CD8-positive, alpha-beta memory T cell (primary cell): ENCODE measurements around the gene AMN. TPM values are rescaled to one million over a fixed set of nuclear protein-coding genes. Genes with fewer than 3 reads are reported as not detected.
A peak's percentile ranks its signal among the peaks of the same experiment; 100 is the strongest.
"Not testable (repeated sequence)": the region's sequence is repeated elsewhere in the genome, so short reads cannot be mapped to it uniquely, and the experiment has no call there.

Source experiments
- CTCF ChIA-PET: fragments of 350-600 bp; sonication (Branson Sonifier 250); formaldehyde crosslinking; loops from one replicate; lab custom pipeline; 2021; ENCODE audit warnings: antibody characterized with exemption; lab: Charles Lee
- POLR2A ChIA-PET: fragments of 350-600 bp; sonication (Branson Sonifier 250); formaldehyde crosslinking; loops from one replicate; lab custom pipeline; 2021; ENCODE audit warnings: antibody characterized with exemption; lab: Charles Lee
- DNase-seq, 5 donors: peaks; one replicate each; pipeline versions ENCODE4 v3.0.0 to v3.0.0-alpha.2; 2020 to 2022; ENCODE audit warnings: mixed read lengths in 1 of 5
- H3K27ac ChIP-seq: one replicate; pipeline ENCODE4 v1.7.0; 2013; ENCODE audit warnings: low read depth, mild to moderate bottlenecking, low read length, moderate library complexity
- H3K27me3 ChIP-seq: 2 replicates; pipeline ENCODE4 v1.7.0; 2013; ENCODE audit warnings: low read length, mild to moderate bottlenecking; ENCODE audit not compliant: insufficient read depth, poor library complexity, severe bottlenecking
- H3K36me3 ChIP-seq: 2 replicates; pipeline ENCODE4 v1.7.0; 2013; ENCODE audit warnings: mild to moderate bottlenecking, low read length, moderate library complexity; ENCODE audit not compliant: insufficient read depth
- H3K4me1 ChIP-seq: 2 replicates; pipeline ENCODE4 v1.7.0; 2013; ENCODE audit warnings: mild to moderate bottlenecking, low read length, moderate library complexity; ENCODE audit not compliant: insufficient read depth
- H3K4me3 ChIP-seq: 2 replicates; pipeline ENCODE4 v1.7.0; 2013; ENCODE audit warnings: mild to moderate bottlenecking, low read length
- H3K9me3 ChIP-seq: 2 replicates; pipeline ENCODE4 v1.7.0; 2013; ENCODE audit warnings: mild to moderate bottlenecking, low read length
- H3K27ac Mint-ChIP-seq, 8 donors: one replicate each; pipeline ENCODE4 v1.8.0; 2020 to 2021; ENCODE audit warnings: mixed read lengths in 8 of 8, mild to moderate bottlenecking in 6 of 8, inconsistent platforms in 3 of 8, moderate library complexity in 3 of 8
- H3K27me3 Mint-ChIP-seq, 2 donors: one replicate each; pipeline ENCODE4 v1.8.0; 2020 to 2021; ENCODE audit warnings: mixed read lengths in 2 of 2, mild to moderate bottlenecking in 1 of 2, moderate library complexity in 1 of 2
- H3K36me3 Mint-ChIP-seq, 3 donors: one replicate each; pipeline ENCODE4 v1.8.0; 2020 to 2021; ENCODE audit warnings: mixed read lengths in 3 of 3, inconsistent platforms in 1 of 3, mild to moderate bottlenecking in 1 of 3
- H3K4me1 Mint-ChIP-seq, 3 donors: one replicate each; pipeline ENCODE4 v1.8.0; 2020 to 2021; ENCODE audit warnings: mixed read lengths in 3 of 3, inconsistent platforms in 1 of 3, mild to moderate bottlenecking in 1 of 3
- H3K4me3 Mint-ChIP-seq, 7 donors: one replicate each; pipeline ENCODE4 v1.8.0; 2020 to 2021; ENCODE audit warnings: mixed read lengths in 7 of 7, mild to moderate bottlenecking in 6 of 7, moderate library complexity in 4 of 7, inconsistent platforms in 2 of 7
- H3K9me3 Mint-ChIP-seq, 5 donors: one replicate each; pipeline ENCODE4 v1.8.0; 2020 to 2022; ENCODE audit warnings: mixed read lengths in 5 of 5, mild to moderate bottlenecking in 3 of 5, moderate library complexity in 2 of 5, inconsistent platforms in 1 of 5
- polyA plus RNA-seq: library from polyadenylated mRNA; unstranded; fragments of 300-500 nt; fragmentation: Illumina TruSeq; gene quantifications from one replicate; pipeline ENCODE4 v1.2.3, GENCODE V29; 2021
- total RNA-seq, 2 experiments: library from RNA; stranded (reverse); gene quantifications; one replicate each; pipeline ENCODE4 v1.2.3, GENCODE V29; 2021

AMN gene
- total and polyA plus RNA-seq, 3 experiments from 2014 or later, result 0.66 to 1.6 (median 0.75) TPM

DNA sequence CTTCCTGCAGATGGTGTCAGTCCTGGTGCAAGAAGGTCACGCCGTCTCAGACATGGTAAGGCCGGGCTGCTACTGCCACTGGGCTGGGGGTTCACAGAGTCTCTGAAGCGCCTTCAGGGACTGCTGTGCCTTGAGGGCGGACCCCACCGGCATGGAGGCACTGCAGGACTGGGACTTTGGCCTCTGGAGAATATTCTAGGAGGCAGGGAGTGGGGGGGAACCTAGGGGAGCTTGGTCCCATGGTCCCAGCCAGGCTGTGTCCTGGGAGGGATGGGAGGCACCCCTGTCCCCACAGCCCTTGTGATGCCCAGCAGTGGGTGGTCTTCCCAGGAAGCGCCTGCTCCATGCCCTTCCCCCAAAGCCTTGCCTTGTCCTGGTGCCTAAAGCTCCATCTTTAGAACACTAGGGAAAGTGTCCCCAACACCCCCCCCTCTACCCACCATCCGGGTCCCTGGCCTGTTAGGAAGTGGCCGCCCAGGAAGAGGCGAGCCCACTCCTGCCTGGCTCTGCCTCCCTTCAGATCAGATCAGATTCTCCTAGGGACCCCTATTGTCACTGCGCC lies 1.5 kb downstream of the AMN start:
- Histone ChIP-seq H3K36me3 (no peaks in the 10 kb centered on the region), H3K27ac (no peak overlapping the region), H3K4me1 (peaks cover 20% of the 10 kb centered on the region), H3K27me3 (no peaks in the 10 kb centered on the region), H3K4me3 (no peak overlapping the region), H3K9me3 (no peaks in the 10 kb centered on the region)
- Mint-ChIP-seq H3K4me3 (peak overlapping the region in 4 of 7 donors; percentile 21 to 80 (median 44)), H3K27ac (no peak overlapping the region), H3K4me1 (peaks cover 5 to 33% (median 9%) of the 10 kb centered on the region in 3 donors), H3K9me3 (no peaks in the 10 kb centered on the region), H3K36me3 (no peaks in the 10 kb centered on the region), H3K27me3 (peaks cover 4 to 17% of the 10 kb centered on the region in 2 donors)
- ChIA-PET POLR2A (no interaction called here), CTCF (no interaction called here)
- no peak for DNase-seq

DNA sequence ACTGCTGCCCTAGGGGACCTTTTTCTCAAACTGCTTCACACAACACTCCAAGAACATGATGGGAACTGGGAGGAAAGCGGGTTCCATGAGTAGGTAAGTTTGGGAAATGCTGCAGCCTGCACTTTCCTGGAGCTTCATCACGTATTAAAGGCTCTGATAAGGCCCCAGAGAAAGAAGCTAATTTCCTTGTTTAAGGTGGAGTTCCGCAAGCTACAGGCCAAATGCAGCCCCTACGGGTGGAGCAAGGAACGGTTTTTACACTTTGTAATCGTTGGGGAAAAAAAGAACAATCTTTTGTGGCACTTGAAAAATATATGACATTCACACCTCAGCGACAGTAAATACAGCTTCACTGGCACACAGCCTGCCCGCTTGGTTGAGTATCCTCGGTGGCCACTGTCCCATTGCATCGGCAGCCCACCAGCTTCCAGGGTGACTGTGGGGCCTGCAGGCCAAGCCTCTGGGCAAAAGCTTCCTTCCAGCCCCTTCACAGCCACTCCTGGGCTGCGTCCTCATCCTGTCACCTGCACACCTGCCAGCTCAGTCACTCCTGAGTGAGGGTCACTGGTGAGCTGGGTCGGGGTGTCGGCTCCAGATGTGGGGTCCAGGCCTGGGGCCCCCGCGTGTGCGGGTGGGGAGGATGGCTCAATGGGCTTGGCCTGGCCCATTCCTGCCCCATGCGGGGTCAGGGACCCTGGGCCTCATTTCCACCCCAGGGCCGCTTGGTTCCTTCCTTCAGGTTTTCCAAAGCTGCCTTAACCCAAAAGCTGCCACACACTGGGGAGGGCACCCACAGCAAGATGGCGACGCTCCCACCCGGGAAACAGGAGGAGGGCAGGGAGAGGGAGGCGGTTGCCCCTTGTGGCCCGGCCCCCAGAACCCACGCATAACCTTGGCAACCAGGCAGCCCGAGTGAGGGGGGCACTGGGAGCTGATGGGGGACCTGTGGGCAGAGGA lies 2.4 kb downstream of the AMN start:
- H3K27ac Mint-ChIP-seq, result no peak overlapping the region
- ChIA-PET CTCF (no interaction called here), POLR2A (interaction anchor here (0.6 kb wide), 1 partner anchor 12 kb away, joined by 6 read pairs; no protein-coding TSS in a partner anchor)
- no peaks in the 10 kb centered on the region for H3K9me3 Mint-ChIP-seq
- DNase-seq, result no peak
- peaks cover 4 to 17% of the 10 kb centered on the region in 2 donors for H3K27me3 Mint-ChIP-seq
- Histone ChIP-seq H3K36me3 (no peaks in the 10 kb centered on the region), H3K4me1 (peaks cover 26% of the 10 kb centered on the region), H3K27me3 (no peaks in the 10 kb centered on the region), H3K9me3 (no peaks in the 10 kb centered on the region), H3K4me3 (no peak overlapping the region), H3K27ac (no peak overlapping the region)
- no peaks in the 10 kb centered on the region for H3K36me3 Mint-ChIP-seq
- H3K4me1 Mint-ChIP-seq, result peaks cover 5 to 37% (median 9%) of the 10 kb centered on the region in 3 donors
- H3K4me3 Mint-ChIP-seq, result peak overlapping the region in 2 of 7 donors; percentile 21 to 55

DNA sequence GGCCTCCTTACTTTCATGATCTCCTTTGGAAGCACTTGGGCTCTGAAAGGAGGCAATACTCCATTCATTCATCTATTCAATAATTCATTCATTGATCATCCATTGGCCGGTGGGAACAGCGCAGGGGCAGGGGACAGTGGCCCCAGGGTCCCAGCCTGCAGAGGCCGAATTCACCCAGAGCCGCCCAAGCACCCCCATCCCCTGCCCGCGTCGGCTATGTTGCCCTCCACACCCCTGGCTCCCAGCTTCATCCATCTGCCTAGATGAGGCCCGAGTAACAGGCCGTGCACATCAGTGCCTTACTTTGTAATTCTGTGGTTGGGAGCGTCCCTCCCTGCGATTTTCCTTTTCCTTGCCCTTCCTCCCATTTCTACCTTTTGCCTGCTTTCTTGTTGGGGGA lies 3.2 kb downstream of the AMN start:
- ChIA-PET CTCF (no interaction called here), POLR2A (interaction anchor here (0.6 kb wide), 1 partner anchor 13 kb away, joined by 6 read pairs; no protein-coding TSS in a partner anchor)
- Mint-ChIP-seq H3K27me3 (peaks cover 4 to 17% of the 10 kb centered on the region in 2 donors), H3K4me3 (peak overlapping the region in 2 of 7 donors; percentile 12 to 24), H3K36me3 (no peaks in the 10 kb centered on the region), H3K27ac (no peak overlapping the region), H3K9me3 (no peaks in the 10 kb centered on the region), H3K4me1 (peaks cover 5 to 37% (median 9%) of the 10 kb centered on the region in 3 donors)
- Histone ChIP-seq H3K4me1 (peaks cover 26% of the 10 kb centered on the region), H3K36me3 (no peaks in the 10 kb centered on the region), H3K27me3 (no peaks in the 10 kb centered on the region), H3K9me3 (no peaks in the 10 kb centered on the region), H3K27ac (no peak overlapping the region), H3K4me3 (no peak overlapping the region)
- DNase-seq, result no peak

DNA sequence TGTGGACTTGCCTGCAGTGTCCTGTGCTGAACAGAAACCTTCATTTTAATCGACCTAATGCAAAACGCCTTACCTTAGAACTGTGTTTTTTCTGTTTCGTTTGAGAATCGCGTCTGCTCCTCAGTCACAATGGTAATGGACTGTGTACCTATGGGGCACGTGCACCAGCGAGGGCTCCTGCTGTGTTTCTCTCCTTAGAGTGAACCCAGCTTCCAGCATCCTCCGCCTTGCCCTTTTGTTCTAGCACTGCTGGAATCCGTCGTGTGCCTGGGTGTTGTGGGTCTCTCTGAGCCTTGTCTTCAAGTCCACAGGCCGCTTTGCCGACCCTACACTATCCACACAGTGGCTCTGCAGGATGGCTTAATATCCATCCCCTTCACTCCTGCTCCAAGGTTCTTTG lies 3.6 kb downstream of the AMN start:
- no peaks in the 10 kb centered on the region for H3K36me3 ChIP-seq
- H3K4me1 Mint-ChIP-seq, result peaks cover 5 to 37% (median 9%) of the 10 kb centered on the region in 3 donors
- peak overlapping the region in 2 of 7 donors; percentile 12 to 24 for H3K4me3 Mint-ChIP-seq
- no peak for DNase-seq
- H3K27me3 ChIP-seq, result peaks cover under 1% of the 10 kb centered on the region
- H3K4me1 ChIP-seq, result peaks cover 26% of the 10 kb centered on the region
- H3K9me3 ChIP-seq, result no peaks in the 10 kb centered on the region
- H3K36me3 Mint-ChIP-seq, result no peaks in the 10 kb centered on the region
- ChIA-PET CTCF (no interaction called here), POLR2A (no interaction called here)
- H3K9me3 Mint-ChIP-seq, result no peaks in the 10 kb centered on the region
- no peak overlapping the region for H3K4me3 ChIP-seq
- H3K27ac Mint-ChIP-seq, result no peak overlapping the region
- H3K27ac ChIP-seq, result no peak overlapping the region
- H3K27me3 Mint-ChIP-seq, result peaks cover 4 to 17% of the 10 kb centered on the region in 2 donors

DNA sequence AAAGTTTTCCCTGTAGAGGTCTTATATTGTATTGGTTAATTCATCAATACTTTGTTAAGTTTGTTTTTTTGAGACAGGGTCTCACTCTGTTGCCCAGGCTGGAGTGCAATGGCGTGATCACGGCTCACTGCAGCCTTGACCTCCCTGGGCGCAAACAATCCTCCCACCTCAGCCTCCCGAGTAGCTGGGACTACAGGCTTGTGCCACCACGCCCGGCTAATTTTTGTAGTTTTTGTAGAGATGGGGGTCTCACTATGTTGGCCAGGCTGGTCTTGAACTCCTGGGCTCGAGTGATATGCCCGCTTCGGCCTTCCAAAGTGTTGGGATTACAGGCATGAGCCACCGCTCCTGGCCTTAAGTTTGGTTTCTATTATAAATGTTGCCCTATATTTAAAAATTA lies 4.4 kb downstream of the AMN start:
- H3K4me1 ChIP-seq, result peaks cover 26% of the 10 kb centered on the region
- H3K27ac Mint-ChIP-seq, H3K4me3 ChIP-seq, DNase-seq, CTCF ChIA-PET, H3K9me3 ChIP-seq, H3K27me3 ChIP-seq, H3K36me3 Mint-ChIP-seq, POLR2A ChIA-PET, H3K36me3 ChIP-seq, H3K9me3 Mint-ChIP-seq, H3K27ac ChIP-seq: not testable (repeated sequence)
- H3K27me3 Mint-ChIP-seq, result peaks cover 4 to 22% of the 10 kb centered on the region in 2 donors
- peaks cover 5 to 37% (median 9%) of the 10 kb centered on the region in 3 donors for H3K4me1 Mint-ChIP-seq
- peak overlapping the region in 1 of 7 donors; percentile 79 for H3K4me3 Mint-ChIP-seq

DNA sequence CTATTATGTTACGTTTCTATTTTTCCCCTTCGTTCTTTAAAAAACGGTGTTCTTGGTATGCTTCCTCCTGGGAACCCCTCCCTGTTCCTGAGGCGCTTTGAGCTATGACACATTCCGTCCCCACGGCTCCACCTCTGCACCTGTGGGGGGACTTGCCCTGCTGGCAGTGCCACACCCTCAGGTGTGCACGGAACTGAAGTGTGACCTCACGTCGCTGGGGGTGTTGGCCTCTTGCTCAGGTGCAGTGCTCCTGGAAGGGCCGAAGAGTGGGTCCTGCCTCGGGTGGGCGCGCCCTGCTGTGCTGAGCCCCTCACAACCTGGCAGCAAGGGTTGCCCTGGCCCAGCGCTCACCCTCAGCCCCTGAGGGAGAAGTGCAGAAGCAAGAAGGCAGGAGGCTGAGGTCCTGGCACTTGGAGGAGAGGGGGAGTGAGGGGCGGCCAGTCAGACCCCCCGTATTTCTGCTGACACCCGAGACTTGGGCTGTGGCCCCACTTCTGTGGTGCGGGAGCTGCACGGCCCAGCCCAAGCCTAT lies 4.9 kb downstream of the AMN start:
- POLR2A ChIA-PET, result no interaction called here
- Histone ChIP-seq H3K27me3 (peaks cover 4% of the 10 kb centered on the region), H3K36me3 (no peaks in the 10 kb centered on the region), H3K9me3 (no peaks in the 10 kb centered on the region), H3K4me1 (peaks cover 26% of the 10 kb centered on the region), H3K27ac (no peak overlapping the region), H3K4me3 (no peak overlapping the region)
- H3K4me1 Mint-ChIP-seq, result peaks cover 5 to 37% (median 9%) of the 10 kb centered on the region in 3 donors
- no peak for DNase-seq
- peak overlapping the region in 6 of 7 donors; percentile 47 to 87 (median 80) for H3K4me3 Mint-ChIP-seq
- peaks cover 9 to 26% of the 10 kb centered on the region in 2 donors for H3K27me3 Mint-ChIP-seq
- no peak overlapping the region for H3K27ac Mint-ChIP-seq
- no peaks in the 10 kb centered on the region for H3K9me3 Mint-ChIP-seq
- no peaks in the 10 kb centered on the region for H3K36me3 Mint-ChIP-seq
- CTCF ChIA-PET, result interaction anchor here (0.6 kb wide), 1 partner anchor 78 kb away, joined by 3 read pairs; no protein-coding TSS in a partner anchor

DNA sequence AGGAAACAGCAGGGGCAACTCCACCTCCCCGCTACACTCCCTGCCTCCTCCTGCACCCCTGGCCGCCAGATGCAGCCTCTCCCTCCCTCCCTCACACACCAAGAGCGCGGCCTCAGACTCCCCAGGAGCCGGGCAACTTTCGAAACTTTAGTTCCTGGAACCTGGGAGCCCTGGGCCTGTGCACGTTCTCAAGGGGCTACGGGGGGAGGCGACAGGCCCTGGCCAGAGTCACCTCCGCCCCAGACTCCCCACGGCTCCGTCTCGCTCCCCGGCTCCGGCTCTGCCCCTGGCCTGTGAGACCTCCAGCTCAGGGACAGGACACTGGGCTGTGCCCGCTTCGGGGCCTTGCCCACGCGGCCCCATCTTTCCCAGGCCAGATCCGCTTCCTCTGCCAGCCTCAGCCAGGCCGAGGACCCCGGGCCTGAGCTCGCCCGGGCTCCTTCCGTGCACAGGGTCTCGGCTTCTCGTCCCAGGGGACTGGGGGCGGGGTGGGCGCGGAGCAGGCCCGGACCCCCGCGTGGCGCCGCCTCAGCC lies 5.5 kb downstream of the AMN start:
- no peaks in the 10 kb centered on the region for H3K9me3 Mint-ChIP-seq
- CTCF ChIA-PET, result interaction anchor here (0.6 kb wide), 1 partner anchor 78 kb away, joined by 3 read pairs; no protein-coding TSS in a partner anchor

More for the DNA sequence above, 5.5 kb downstream of the AMN start:
- Histone ChIP-seq H3K27ac (no peak overlapping the region), H3K4me3 (peak overlapping the region; percentile 37), H3K9me3 (no peaks in the 10 kb centered on the region), H3K36me3 (no peaks in the 10 kb centered on the region), H3K27me3 (peaks cover 4% of the 10 kb centered on the region), H3K4me1 (peaks cover 26% of the 10 kb centered on the region)
- Mint-ChIP-seq H3K36me3 (no peaks in the 10 kb centered on the region), H3K27me3 (peaks cover 10 to 26% of the 10 kb centered on the region in 2 donors), H3K4me1 (peaks cover 5 to 36% (median 9%) of the 10 kb centered on the region in 3 donors), H3K4me3 (peak overlapping the region; percentile 54 to 91 (median 82)), H3K27ac (no peak overlapping the region)
- POLR2A ChIA-PET, result no interaction called here
- no peak for DNase-seq
